GM23338 (cell line): Measurements from ENCODE around the gene SESN3. TPM values are rescaled to one million over a fixed set of nuclear protein-coding genes. Genes with fewer than 3 reads are reported as not detected.

Experiments
- ATAC-seq: fragments of 200-7000 bp; cut with Tn5 transposase; 3 replicates; pipeline ENCODE4 v1.9.1; 2020
- DNase-seq: peaks from one replicate; pipeline ENCODE4 v3.0.0-alpha.2; 2015; ENCODE audit warnings: low spot score
- H2AFZ ChIP-seq: fragments of 200-600 bp; sonication (generic); 2 replicates; pipeline ENCODE4 v1.8.0; 2016; ENCODE audit warnings: antibody characterized with exemption, mild to moderate bottlenecking, moderate library complexity
- H3F3A ChIP-seq: fragments of 200-600 bp; sonication (generic); replicated peaks from 2 replicates; pipeline ENCODE4 v1.8.0; 2017; ENCODE audit warnings: antibody characterized with exemption, mixed run types, low read depth
- H3K27ac ChIP-seq: fragments of 200-600 bp; sonication (generic); 2 replicates; pipeline ENCODE4 v1.6.1; 2016; ENCODE audit warnings: low read depth
- H3K27me3 ChIP-seq: fragments of 200-600 bp; sonication (generic); 2 replicates; pipeline ENCODE4 v1.8.0; 2016; ENCODE audit warnings: mild to moderate bottlenecking, mixed run types, moderate library complexity; ENCODE audit not compliant: insufficient read depth
- H3K36me3 ChIP-seq: fragments of 200-600 bp; sonication (generic); 2 replicates; pipeline ENCODE4 v1.8.0; 2016; ENCODE audit warnings: mild to moderate bottlenecking; ENCODE audit not compliant: insufficient read depth
- H3K4me1 ChIP-seq: fragments of 200-600 bp; sonication (generic); 2 replicates; pipeline ENCODE4 v1.8.0; 2016; ENCODE audit warnings: mild to moderate bottlenecking, moderate library complexity; ENCODE audit not compliant: insufficient read depth
- H3K4me2 ChIP-seq: fragments of 200-600 bp; sonication (generic); 2 replicates; pipeline ENCODE4 v1.7.1; 2017; ENCODE audit warnings: mixed run types
- H3K4me3 ChIP-seq: fragments of 200-600 bp; sonication (generic); 2 replicates; pipeline ENCODE4 v1.6.1; 2016; ENCODE audit warnings: mixed run types
- H3K79me2 ChIP-seq: fragments of 200-600 bp; sonication (generic); replicated peaks from 2 replicates; pipeline ENCODE4 v1.8.0; 2017; ENCODE audit warnings: mild to moderate bottlenecking; ENCODE audit not compliant: insufficient read depth
- H3K9me2 ChIP-seq: fragments of 200-600 bp; sonication (generic); 2 replicates; pipeline ENCODE4 v1.8.0; 2017; ENCODE audit not compliant: insufficient read depth
- H4K20me1 ChIP-seq: fragments of 200-600 bp; sonication (generic); replicated peaks from 2 replicates; pipeline ENCODE4 v1.8.0; 2017; ENCODE audit warnings: mild to moderate bottlenecking; ENCODE audit not compliant: insufficient read depth
- H3K27ac Mint-ChIP-seq: 2 replicates; pipeline ENCODE4 v1.8.0; 2020; ENCODE audit warnings: inconsistent platforms, mild to moderate bottlenecking, moderate library complexity, mixed read lengths
- H3K27me3 Mint-ChIP-seq: 3 replicates; pipeline ENCODE4 v1.8.0; 2022; ENCODE audit warnings: low read depth, mild to moderate bottlenecking, moderate library complexity, mixed read lengths, inconsistent platforms; ENCODE audit not compliant: insufficient read depth, poor library complexity
- H3K36me3 Mint-ChIP-seq: 3 replicates; pipeline ENCODE4 v1.8.0; 2021; ENCODE audit warnings: low read depth, mild to moderate bottlenecking, inconsistent platforms, moderate library complexity, mixed read lengths
- H3K4me1 Mint-ChIP-seq: 3 replicates; pipeline ENCODE4 v1.8.0; 2020; ENCODE audit warnings: mild to moderate bottlenecking, inconsistent platforms, mixed read lengths
- H3K4me3 Mint-ChIP-seq: 3 replicates; pipeline ENCODE4 v1.8.0; 2021; ENCODE audit warnings: moderate library complexity, mild to moderate bottlenecking, inconsistent platforms, mixed read lengths
- H3K9me3 Mint-ChIP-seq: 3 replicates; pipeline ENCODE4 v1.8.0; 2020; ENCODE audit warnings: moderate library complexity, mild to moderate bottlenecking, inconsistent platforms, mixed read lengths
- CREB1 ChIP-seq: fragments of 250-450 bp; sonication (Bioruptor Pico); IDR thresholded peaks from 2 replicates; pipeline ENCODE4 v1.5.0; 2020; ENCODE audit warnings: low read depth, mild to moderate bottlenecking, moderate library complexity
- ETS1 ChIP-seq: IDR thresholded peaks from 2 replicates; pipeline ENCODE4 v1.6.1; 2016; ENCODE audit warnings: antibody characterized with exemption
- EZH2 ChIP-seq: fragments of 200-600 bp; sonication (generic); IDR thresholded peaks from one replicate; pipeline ENCODE4 v1.8.0; 2017; ENCODE audit warnings: antibody characterized with exemption, mild to moderate bottlenecking, low read depth; ENCODE audit not compliant: unreplicated experiment
- JUNB ChIP-seq: IDR thresholded peaks from one replicate; pipeline ENCODE4 v1.6.1; 2016; ENCODE audit warnings: antibody characterized with exemption; ENCODE audit not compliant: unreplicated experiment
- POLR2AphosphoS5 ChIP-seq: IDR thresholded peaks from 2 replicates; pipeline ENCODE4 v1.6.1; 2016; ENCODE audit warnings: antibody characterized with exemption, low read depth
- REST ChIP-seq: IDR thresholded peaks from one replicate; pipeline ENCODE4 v1.6.1; 2018; ENCODE audit warnings: antibody characterized with exemption; ENCODE audit not compliant: unreplicated experiment
- ZNF114 ChIP-seq: fragments of 250-450 bp; sonication (Bioruptor Pico); IDR thresholded peaks from 2 replicates; pipeline ENCODE4 v1.5.0; 2020; ENCODE audit warnings: mild to moderate bottlenecking, moderate library complexity
- ZNF331 ChIP-seq: fragments of 250-450 bp; sonication (Bioruptor Pico); IDR thresholded peaks from 2 replicates; pipeline ENCODE4 v1.5.0; 2020; ENCODE audit warnings: low read depth, mild to moderate bottlenecking, moderate library complexity
- polyA plus RNA-seq: library from polyadenylated mRNA; unstranded; fragments of >200 nt; fragmentation: Nextera tagmentation; extraction: Ambion mirVana; gene quantifications from 2 replicates; pipeline ENCODE4 v1.2.1, GENCODE V29; 2016
- total RNA-seq: library from RNA; depleted of rRNA; stranded (reverse); fragments of >200 nt; shearing (Covaris generic); gene quantifications from 2 replicates; pipeline ENCODE4 v1.2.3, GENCODE V29; 2014
- TF ChIP-seq, protein P1 (sequence below): fragments of 250-450 bp; sonication (Bioruptor Pico); IDR thresholded peaks from 2 replicates; pipeline ENCODE4 v1.5.0; 2020; ENCODE audit warnings: mild to moderate bottlenecking, moderate library complexity

SESN3 gene
- total and polyA plus RNA-seq, 2 experiments from 2014 or later = 5.5 to 30.5 TPM

DNA sequence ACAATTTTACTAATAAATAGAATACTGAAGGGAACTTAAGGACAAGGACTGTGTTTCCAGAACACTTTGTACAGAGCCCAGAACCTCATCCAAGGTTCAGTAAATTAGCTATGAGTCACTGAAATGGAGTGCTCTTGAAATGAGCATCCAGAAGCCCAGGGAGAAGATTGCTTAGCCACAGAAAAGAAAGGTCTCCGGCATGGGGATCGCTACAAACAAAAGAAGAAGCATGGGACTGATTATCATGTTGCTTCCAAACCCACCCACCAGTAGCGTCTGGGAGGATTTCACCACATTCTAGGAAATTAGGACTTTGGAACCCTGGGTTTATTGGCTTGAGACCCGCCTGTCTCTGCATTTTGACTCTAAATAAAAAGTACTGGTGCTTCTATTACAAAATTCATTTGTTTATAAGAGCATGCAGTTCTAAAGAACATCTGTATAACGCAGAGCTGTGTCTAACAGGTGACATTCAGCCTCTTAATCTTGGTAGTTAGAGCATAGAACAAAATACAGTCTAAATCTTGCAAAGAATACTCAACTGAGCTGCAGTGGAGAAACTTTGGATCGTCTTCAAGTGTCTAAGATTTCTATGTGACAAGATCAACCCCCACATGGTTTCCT lies 35.9 kb upstream of the SESN3 start:
- no peak overlapping the region for H3K4me2 ChIP-seq
- no peaks in the 10 kb centered on the region for H3K27me3 ChIP-seq
- ATAC-seq = no peak
- peaks cover 18% of the 10 kb centered on the region for H3K4me1 ChIP-seq
- no peak overlapping the region for H3K27ac ChIP-seq
- H3K36me3 Mint-ChIP-seq = no peaks in the 10 kb centered on the region
- no peak for DNase-seq
- H4K20me1 ChIP-seq = no peaks in the 10 kb centered on the region
- peaks cover 2% of the 10 kb centered on the region for H3K27me3 Mint-ChIP-seq
- no peak overlapping the region for H3K27ac Mint-ChIP-seq
- H3K9me3 Mint-ChIP-seq = no peaks in the 10 kb centered on the region
- H3K4me3 Mint-ChIP-seq = no peak overlapping the region
- H3K4me1 Mint-ChIP-seq = peaks cover 12% of the 10 kb centered on the region
- peaks cover 16% of the 10 kb centered on the region for H3K9me2 ChIP-seq
- H2AFZ ChIP-seq = 0 out of 2 replicates have a peak overlapping the region, but pooled peaks have one; percentile 40
- no peak for TF ChIP-seq CREB1 (CRISPR knock-in tag)
- TF ChIP-seq EZH2 = no peak
- TF ChIP-seq JUNB = no peak
- TF ChIP-seq REST = no peak
- TF ChIP-seq ETS1 = no peak
- no peak overlapping the region for H3K4me3 ChIP-seq
- no peaks in the 10 kb centered on the region for H3F3A ChIP-seq
- H3K36me3 ChIP-seq = no peaks in the 10 kb centered on the region
- H3K79me2 ChIP-seq = no peaks in the 10 kb centered on the region

DNA sequence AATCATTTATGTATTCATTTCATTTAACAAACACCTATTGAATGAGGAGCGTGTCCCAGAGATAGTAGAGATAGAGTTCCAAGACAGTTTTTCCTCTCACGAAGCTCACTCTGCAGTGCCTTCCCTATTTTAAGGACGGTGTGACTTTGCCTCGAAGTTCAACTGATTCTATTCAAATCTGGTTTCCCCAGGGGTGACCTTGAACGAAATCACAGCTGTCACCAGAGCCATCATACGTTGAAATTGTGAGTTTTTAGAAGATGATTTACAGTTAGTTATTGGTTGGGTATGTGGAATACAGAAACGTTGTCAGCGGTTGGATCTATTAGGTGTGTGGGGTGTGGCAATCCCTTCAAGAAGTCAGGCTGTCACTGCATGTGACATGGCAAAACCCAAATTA lies 33.9 kb upstream of the SESN3 start:
- Mint-ChIP-seq H3K27me3 (peaks cover 2% of the 10 kb centered on the region), H3K9me3 (no peaks in the 10 kb centered on the region), H3K27ac (no peak overlapping the region), H3K36me3 (no peaks in the 10 kb centered on the region), H3K4me3 (no peak overlapping the region), H3K4me1 (peaks cover 12% of the 10 kb centered on the region)
- H3K27ac ChIP-seq = no peak overlapping the region
- no peak for DNase-seq
- no peak overlapping the region for H3K4me2 ChIP-seq
- no peaks in the 10 kb centered on the region for H3K36me3 ChIP-seq
- H4K20me1 ChIP-seq = no peaks in the 10 kb centered on the region
- peaks cover 18% of the 10 kb centered on the region for H3K4me1 ChIP-seq
- H2AFZ ChIP-seq = no peak overlapping the region
- peaks cover 16% of the 10 kb centered on the region for H3K9me2 ChIP-seq
- no peak overlapping the region for H3K4me3 ChIP-seq
- H3K27me3 ChIP-seq = no peaks in the 10 kb centered on the region
- no peaks in the 10 kb centered on the region for H3F3A ChIP-seq
- no peaks in the 10 kb centered on the region for H3K79me2 ChIP-seq
- no peak for ATAC-seq
- TF ChIP-seq ZNF331 (CRISPR knock-in tag) (no peak), ZNF114 (no peak), CREB1 (CRISPR knock-in tag) (no peak), POLR2AphosphoS5 (no peak), ETS1 (no peak)
- TF ChIP-seq, protein P1, sequence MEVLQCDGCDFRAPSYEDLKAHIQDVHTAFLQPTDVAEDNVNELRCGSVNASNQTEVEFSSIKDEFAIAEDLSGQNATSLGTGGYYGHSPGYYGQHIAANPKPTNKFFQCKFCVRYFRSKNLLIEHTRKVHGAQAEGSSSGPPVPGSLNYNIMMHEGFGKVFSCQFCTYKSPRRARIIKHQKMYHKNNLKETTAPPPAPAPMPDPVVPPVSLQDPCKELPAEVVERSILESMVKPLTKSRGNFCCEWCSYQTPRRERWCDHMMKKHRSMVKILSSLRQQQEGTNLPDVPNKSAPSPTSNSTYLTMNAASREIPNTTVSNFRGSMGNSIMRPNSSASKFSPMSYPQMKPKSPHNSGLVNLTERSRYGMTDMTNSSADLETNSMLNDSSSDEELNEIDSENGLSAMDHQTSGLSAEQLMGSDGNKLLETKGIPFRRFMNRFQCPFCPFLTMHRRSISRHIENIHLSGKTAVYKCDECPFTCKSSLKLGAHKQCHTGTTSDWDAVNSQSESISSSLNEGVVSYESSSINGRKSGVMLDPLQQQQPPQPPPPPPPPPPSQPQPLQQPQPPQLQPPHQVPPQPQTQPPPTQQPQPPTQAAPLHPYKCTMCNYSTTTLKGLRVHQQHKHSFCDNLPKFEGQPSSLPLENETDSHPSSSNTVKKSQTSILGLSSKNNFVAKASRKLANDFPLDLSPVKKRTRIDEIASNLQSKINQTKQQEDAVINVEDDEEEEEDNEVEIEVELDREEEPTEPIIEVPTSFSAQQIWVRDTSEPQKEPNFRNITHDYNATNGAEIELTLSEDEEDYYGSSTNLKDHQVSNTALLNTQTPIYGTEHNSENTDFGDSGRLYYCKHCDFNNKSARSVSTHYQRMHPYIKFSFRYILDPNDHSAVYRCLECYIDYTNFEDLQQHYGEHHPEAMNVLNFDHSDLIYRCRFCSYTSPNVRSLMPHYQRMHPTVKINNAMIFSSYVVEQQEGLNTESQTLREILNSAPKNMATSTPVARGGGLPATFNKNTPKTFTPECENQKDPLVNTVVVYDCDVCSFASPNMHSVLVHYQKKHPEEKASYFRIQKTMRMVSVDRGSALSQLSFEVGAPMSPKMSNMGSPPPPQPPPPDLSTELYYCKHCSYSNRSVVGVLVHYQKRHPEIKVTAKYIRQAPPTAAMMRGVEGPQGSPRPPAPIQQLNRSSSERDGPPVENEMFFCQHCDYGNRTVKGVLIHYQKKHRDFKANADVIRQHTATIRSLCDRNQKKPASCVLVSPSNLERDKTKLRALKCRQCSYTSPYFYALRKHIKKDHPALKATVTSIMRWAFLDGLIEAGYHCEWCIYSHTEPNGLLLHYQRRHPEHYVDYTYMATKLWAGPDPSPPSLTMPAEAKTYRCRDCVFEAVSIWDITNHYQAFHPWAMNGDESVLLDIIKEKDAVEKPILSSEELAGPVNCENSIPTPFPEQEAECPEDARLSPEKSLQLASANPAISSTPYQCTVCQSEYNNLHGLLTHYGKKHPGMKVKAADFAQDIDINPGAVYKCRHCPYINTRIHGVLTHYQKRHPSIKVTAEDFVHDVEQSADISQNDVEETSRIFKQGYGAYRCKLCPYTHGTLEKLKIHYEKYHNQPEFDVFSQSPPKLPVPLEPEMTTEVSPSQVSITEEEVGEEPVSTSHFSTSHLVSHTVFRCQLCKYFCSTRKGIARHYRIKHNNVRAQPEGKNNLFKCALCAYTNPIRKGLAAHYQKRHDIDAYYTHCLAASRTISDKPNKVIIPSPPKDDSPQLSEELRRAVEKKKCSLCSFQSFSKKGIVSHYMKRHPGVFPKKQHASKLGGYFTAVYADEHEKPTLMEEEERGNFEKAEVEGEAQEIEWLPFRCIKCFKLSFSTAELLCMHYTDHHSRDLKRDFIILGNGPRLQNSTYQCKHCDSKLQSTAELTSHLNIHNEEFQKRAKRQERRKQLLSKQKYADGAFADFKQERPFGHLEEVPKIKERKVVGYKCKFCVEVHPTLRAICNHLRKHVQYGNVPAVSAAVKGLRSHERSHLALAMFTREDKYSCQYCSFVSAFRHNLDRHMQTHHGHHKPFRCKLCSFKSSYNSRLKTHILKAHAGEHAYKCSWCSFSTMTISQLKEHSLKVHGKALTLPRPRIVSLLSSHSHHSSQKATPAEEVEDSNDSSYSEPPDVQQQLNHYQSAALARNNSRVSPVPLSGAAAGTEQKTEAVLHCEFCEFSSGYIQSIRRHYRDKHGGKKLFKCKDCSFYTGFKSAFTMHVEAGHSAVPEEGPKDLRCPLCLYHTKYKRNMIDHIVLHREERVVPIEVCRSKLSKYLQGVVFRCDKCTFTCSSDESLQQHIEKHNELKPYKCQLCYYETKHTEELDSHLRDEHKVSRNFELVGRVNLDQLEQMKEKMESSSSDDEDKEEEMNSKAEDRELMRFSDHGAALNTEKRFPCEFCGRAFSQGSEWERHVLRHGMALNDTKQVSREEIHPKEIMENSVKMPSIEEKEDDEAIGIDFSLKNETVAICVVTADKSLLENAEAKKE = no peak
